ENCODE data around the gene PODXL. TPM values are rescaled to one million over a fixed set of nuclear protein-coding genes. Genes with fewer than 3 reads are reported as not detected.

Gene PODXL
- total RNA-seq, 2 donors from 2014 or later = 523 to 701 TPM

GRCh38 chr7:131483586-131483985, 72.8 kb downstream of the PODXL start:
- 88 to 100% methylated on average over 1 of the region's 2 CpGs for WGBS, 2 experiments (ENCODE audit: insufficient coverage in 1 of 2, insufficient read length in 1 of 2)
- peaks cover 26% of the 10 kb centered on the region for H3K4me1 Mint-ChIP-seq

GRCh38 chr7:131482800-131483199, 73.6 kb downstream of the PODXL start:
- no peak overlapping the region for H3K4me3 ChIP-seq (ENCODE audit: low read length)
- Mint-ChIP-seq H3K27ac (no peak overlapping the region), H3K4me1 (peaks cover 30% of the 10 kb centered on the region), H3K4me3 (no peak overlapping the region), H3K36me3 (ENCODE audit: low read depth) (peaks cover 7% of the 10 kb centered on the region), H3K27me3 (ENCODE audit: insufficient read depth) (no peaks in the 10 kb centered on the region), H3K9me3 (no peaks in the 10 kb centered on the region)
- no peaks in the 10 kb centered on the region for H3K9me3 ChIP-seq (ENCODE audit: control insufficient read depth, low read length)
- peaks cover 12% of the 10 kb centered on the region for H3K4me1 ChIP-seq (ENCODE audit: control insufficient read depth, insufficient read depth, low read length)
- no peak for TF ChIP-seq CTCF (conservative IDR thresholded peaks at IDR 0.05)
- H3K9ac ChIP-seq (ENCODE audit: extremely low read depth, low read length, poor library complexity, severe bottlenecking) = no peak overlapping the region
- no peaks in the 10 kb centered on the region for H3K27me3 ChIP-seq (ENCODE audit: control insufficient read depth, insufficient read depth, low read length, poor library complexity, severe bottlenecking)
- WGBS, 2 experiments (ENCODE audit: insufficient coverage in 1 of 2, insufficient read length in 1 of 2) = 93 to 98% methylated on average over 2 of the region's 2 CpGs
- no peak overlapping the region for H3K27ac ChIP-seq (ENCODE audit: low read depth, low read length)
- H3K36me3 ChIP-seq (ENCODE audit: control insufficient read depth, insufficient read depth, low read length) = peaks cover 26% of the 10 kb centered on the region
- DNase-seq = no peak

More at GRCh38 chr7:131483586-131483985, 72.8 kb downstream of the PODXL start:
- Histone ChIP-seq H3K27ac (ENCODE audit: low read depth, low read length) (no peak overlapping the region), H3K9ac (ENCODE audit: extremely low read depth, low read length, poor library complexity, severe bottlenecking) (no peak overlapping the region), H3K4me1 (ENCODE audit: control insufficient read depth, insufficient read depth, low read length) (peaks cover 12% of the 10 kb centered on the region), H3K36me3 (ENCODE audit: control insufficient read depth, insufficient read depth, low read length) (peaks cover 26% of the 10 kb centered on the region), H3K27me3 (ENCODE audit: control insufficient read depth, insufficient read depth, low read length, poor library complexity, severe bottlenecking) (no peaks in the 10 kb centered on the region), H3K9me3 (ENCODE audit: control insufficient read depth, low read length) (no peaks in the 10 kb centered on the region), H3K4me3 (ENCODE audit: low read length) (no peak overlapping the region)
- no peak for TF ChIP-seq CTCF (conservative IDR thresholded peaks at IDR 0.05)
- Mint-ChIP-seq H3K36me3 (ENCODE audit: low read depth) (peaks cover 8% of the 10 kb centered on the region), H3K27me3 (ENCODE audit: insufficient read depth) (no peaks in the 10 kb centered on the region), H3K27ac (no peak overlapping the region), H3K4me3 (no peak overlapping the region), H3K9me3 (no peaks in the 10 kb centered on the region)
- no peak for DNase-seq

- Histone ChIP-seq H3K27me3 (ENCODE audit: control insufficient read depth, insufficient read depth, low read length, poor library complexity, severe bottlenecking) (no peaks in the 10 kb centered on the region), H3K4me1 (ENCODE audit: control insufficient read depth, insufficient read depth, low read length) (peaks cover 9% of the 10 kb centered on the region), H3K9me3 (ENCODE audit: control insufficient read depth, low read length) (no peaks in the 10 kb centered on the region), H3K36me3 (ENCODE audit: control insufficient read depth, insufficient read depth, low read length) (peaks cover 16% of the 10 kb centered on the region), H3K27ac (ENCODE audit: low read depth, low read length) (no peak overlapping the region), H3K4me3 (ENCODE audit: low read length) (peak overlapping the region; percentile 32), H3K9ac (ENCODE audit: extremely low read depth, low read length, poor library complexity, severe bottlenecking) (peak overlapping the region; percentile 5)
- H3K9me3 Mint-ChIP-seq = no peaks in the 10 kb centered on the region
- H3K27me3 Mint-ChIP-seq (ENCODE audit: insufficient read depth) = no peaks in the 10 kb centered on the region
- H3K4me1 Mint-ChIP-seq = peaks cover 28% of the 10 kb centered on the region
- no peak for DNase-seq
- no peak overlapping the region for H3K4me3 Mint-ChIP-seq
- peaks cover 11% of the 10 kb centered on the region for H3K36me3 Mint-ChIP-seq (ENCODE audit: low read depth)
- TF ChIP-seq CTCF (conservative IDR thresholded peaks at IDR 0.05) = no peak
- 77 to 83% methylated on average over 3 to 4 of the region's 4 CpGs for WGBS, 2 experiments (ENCODE audit: insufficient coverage in 1 of 2, insufficient read length in 1 of 2)
- peak overlapping the region; percentile 71 for H3K27ac Mint-ChIP-seq
Observed at GRCh38 chr7:131480384-131481315, 75.8 kb downstream of the PODXL start.

Measured in endodermal cell (in vitro differentiated cells).